HepG2 (cell line): Measurements from ENCODE around the gene PTPRD. TPM values are rescaled to one million over a fixed set of nuclear protein-coding genes. Genes with fewer than 3 reads are reported as not detected.

Experiments
- ATAC-seq: fragments of 200-7000 bp; cut with Tn5 transposase; 3 replicates; pipeline ENCODE4 v1.9.1; 2020; ENCODE audit warnings: mild to moderate bottlenecking, moderate library complexity
- BruUV-seq: library from RNA; stranded (reverse); fragments of 400-500 nt; replicated peaks from 2 replicates; lab custom pipeline; 2021; lab: Mats Ljungman, UMichigan
- CTCF ChIA-PET: fragments of 300-600 bp; formaldehyde crosslinking; extraction: SDS; loops from one replicate; lab custom pipeline; 2021; ENCODE audit warnings: low total read pairs, inconsistent platforms, low intra/inter-chr PET ratio; lab: Yijun Ruan, JAX
- POLR2A ChIA-PET: fragments of 350-600 bp; sonication (Branson Sonifier 250); formaldehyde crosslinking; loops from one replicate; lab custom pipeline; 2020; ENCODE audit warnings: antibody characterized with exemption, inconsistent platforms; lab: Yijun Ruan, JAX
- DNase-seq: peaks from one replicate; pipeline ENCODE4 v3.0.0-alpha.2; 2015; ENCODE audit warnings: low spot score
- FAIRE-seq: peaks from 3 replicates; lab custom pipeline; 2011; peaks lifted over from hg19 to GRCh38; lab: Jason Lieb, UNC
- H2AFZ ChIP-seq: one replicate; pipeline ENCODE4 v1.6.1; 2011; ENCODE audit warnings: low read length, inconsistent platforms
- H3K27ac ChIP-seq: fragments of 300-600 bp; 3 replicates; pipeline ENCODE4 v1.8.0; 2011; ENCODE audit warnings: mixed run types, mild to moderate bottlenecking, mixed read lengths, low read length, inconsistent platforms; ENCODE audit not compliant: insufficient read depth; ENCODE audit errors: extremely low read length
- H3K27me3 ChIP-seq, 2 experiments: fragments of 200-600 bp in 1 of 2; 2 replicates in 1 of 2; 3 replicates in 1 of 2; pipeline versions ENCODE4 v1.6.0 to v1.8.0; 2011; ENCODE audit warnings: low read length in 2 of 2, mild to moderate bottlenecking in 2 of 2, moderate library complexity in 2 of 2, inconsistent platforms in 1 of 2; ENCODE audit not compliant: insufficient read depth in 2 of 2, control insufficient read depth in 1 of 2
- H3K36me3 ChIP-seq, 2 experiments: fragments of 200-600 bp in 1 of 2; replicated peaks in 1 of 2; 2 replicates in 1 of 2; 3 replicates in 1 of 2; pipeline versions ENCODE4 v1.5.1 to v1.8.0; 2011; ENCODE audit warnings: low read length in 2 of 2, inconsistent platforms in 1 of 2; ENCODE audit not compliant: insufficient read depth in 2 of 2, control insufficient read depth in 1 of 2
- H3K4me1 ChIP-seq: 2 replicates; pipeline ENCODE4 v1.5.1; 2012; ENCODE audit warnings: low read length, inconsistent platforms; ENCODE audit not compliant: insufficient read depth
- H3K4me2 ChIP-seq: 2 replicates; pipeline ENCODE4 v1.6.0; 2011; ENCODE audit warnings: low read depth, low read length, inconsistent platforms
- H3K4me3 ChIP-seq, 3 experiments: fragments of 200-600 bp in 1 of 3; sonication (generic), shearing (Covaris generic) in 1 of 3; replicated peaks in 1 of 3; 2 replicates each; pipeline ENCODE4 v1.5.1; 2011 to 2016; ENCODE audit warnings: low read length in 3 of 3, inconsistent platforms in 2 of 3, low read depth in 2 of 3, mild to moderate bottlenecking in 2 of 3, control low read depth in 1 of 3, mixed read lengths in 1 of 3; ENCODE audit not compliant: insufficient read depth in 1 of 3
- H3K79me2 ChIP-seq: one replicate; pipeline ENCODE4 v1.6.1; 2011; ENCODE audit warnings: low read length, inconsistent platforms; ENCODE audit not compliant: insufficient read depth
- H3K9ac ChIP-seq: 2 replicates; pipeline ENCODE4 v1.6.0; 2011; ENCODE audit warnings: mild to moderate bottlenecking, low read depth, low read length, inconsistent platforms; ENCODE audit not compliant: insufficient read depth
- H3K9me3 ChIP-seq: 2 replicates; pipeline ENCODE4 v1.5.1; 2012; ENCODE audit warnings: mild to moderate bottlenecking, low read length
- H4K20me1 ChIP-seq: 2 replicates; pipeline ENCODE4 v1.6.0; 2011; ENCODE audit warnings: inconsistent platforms, mild to moderate bottlenecking, low read length, moderate library complexity; ENCODE audit not compliant: insufficient read depth
- KLF15 ChIP-seq: sonication (generic); formaldehyde crosslinking; IDR thresholded peaks from 2 replicates; pipeline ENCODE4 v1.8.1; 2023; ENCODE audit warnings: borderline replicate concordance, mild to moderate bottlenecking, inconsistent platforms, missing genetic modification reagents, mixed read lengths
- KMT2A ChIP-seq: sonication (generic); formaldehyde crosslinking; IDR thresholded peaks from 2 replicates; pipeline ENCODE4 v1.4.0; 2020; ENCODE audit warnings: missing genetic modification reagents
- NAIF1 ChIP-seq: sonication (generic); formaldehyde crosslinking; IDR thresholded peaks from 2 replicates; pipeline ENCODE4 v1.5.0; 2020; ENCODE audit warnings: mild to moderate bottlenecking, missing genetic modification reagents, borderline replicate concordance
- POLR2AphosphoS2 ChIP-seq: IDR thresholded peaks from 2 replicates; pipeline ENCODE4 v1.6.1; 2011; ENCODE audit warnings: low read depth, low read length, improper control_type of control experiment
- SMAD3 ChIP-seq: sonication (generic); formaldehyde crosslinking; IDR thresholded peaks from 2 replicates; pipeline ENCODE4 v1.4.0; 2020; ENCODE audit warnings: missing genetic modification reagents
- ZNF382 ChIP-seq: sonication (generic); formaldehyde crosslinking; IDR thresholded peaks from 2 replicates; pipeline ENCODE4 v1.5.0; 2020; ENCODE audit warnings: missing genetic modification reagents, mild to moderate bottlenecking, borderline replicate concordance
- ZNF451 ChIP-seq: sonication (generic); formaldehyde crosslinking; IDR thresholded peaks from 2 replicates; pipeline ENCODE4 v1.5.0; 2020; ENCODE audit warnings: mild to moderate bottlenecking, missing genetic modification reagents
- ZNF543 ChIP-seq: sonication (generic); formaldehyde crosslinking; IDR thresholded peaks from 2 replicates; pipeline ENCODE4 v1.4.0; 2020; ENCODE audit warnings: mild to moderate bottlenecking, missing genetic modification reagents
- ZNF7 ChIP-seq: IDR thresholded peaks from 2 replicates; pipeline ENCODE4 v1.6.1; 2016; ENCODE audit warnings: missing biosample characterization, missing genetic modification reagents
- ZNF724P ChIP-seq: sonication (generic); formaldehyde crosslinking; IDR thresholded peaks from 2 replicates; pipeline ENCODE4 v1.8.0; 2022; ENCODE audit warnings: missing genetic modification reagents, borderline replicate concordance
- WGBS: methylation state at CpG from one replicate; pipeline ENCODE4 v1.1.6; 2017; ENCODE audit warnings: low lambda C conversion rate; 5-methylcytosine and 5-hydroxymethylcytosine counted together
- in situ Hi-C: cut with HindIII; loops from 2 replicates; pipeline ENCODE4 v1.10.0; 2017; ENCODE audit warnings: low pct_unique_long_range_greater_than_20kb; ENCODE audit not compliant: extremely low pct_ligation_motif_present
- intact Hi-C: fragments of 100-400 bp; cut with micrococcal nuclease; formaldehyde crosslinking; loops from one replicate; pipeline ENCODE4 v1.10.0; 2022; ENCODE audit not compliant: unreplicated experiment
- polyA plus RNA-seq, 8 experiments: library from polyadenylated mRNA; depleted of rRNA in 3 of 8; stranded (reverse) in 7 of 8; unstranded in 1 of 8; fragments of >200 nt; fragmentation: Illumina TruSeq in 4 of 8; extraction: Trizol in 4 of 8; gene quantifications; 2 replicates each; pipeline versions ENCODE4 v1.2.1 to v1.2.3, GENCODE V29; 2011 to 2016; ENCODE audit warnings: low read depth in 4 of 8, missing spikeins in 1 of 8, mixed read lengths in 1 of 8; ENCODE audit not compliant: insufficient read depth in 1 of 8
- total RNA-seq, 5 experiments: library from RNA; depleted of rRNA; stranded (reverse); fragments of >200 nt; fragmentation: Illumina TruSeq; extraction: Trizol; gene quantifications; 2 replicates each; pipeline ENCODE4 v1.2.3, GENCODE V29; 2016; ENCODE audit warnings: low read depth in 1 of 5

PTPRD gene
- total and polyA plus RNA-seq, 2 of the 13 experiments (the other 11 are each of a cell fraction or from before 2014, with no cell fraction given): 0.05 TPM; not detected in 1

DNA sequence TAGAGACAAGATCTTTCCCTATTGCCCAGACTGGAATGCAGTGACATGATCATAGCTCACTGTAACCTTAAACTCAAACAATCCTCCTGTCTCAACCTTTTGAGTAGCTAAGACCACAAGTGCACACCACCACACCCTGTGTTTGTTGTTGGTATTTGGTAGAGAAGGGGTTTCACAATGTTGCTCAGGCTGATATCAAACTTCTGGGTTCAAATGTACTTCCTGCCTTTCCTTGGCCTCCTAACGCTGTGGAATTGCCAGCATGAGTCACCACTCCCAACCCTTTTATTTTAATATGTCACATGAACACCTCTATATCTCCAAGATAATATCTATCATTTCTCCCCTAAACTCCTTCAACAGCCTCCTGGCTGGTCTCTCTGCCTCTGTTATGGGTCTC is 719.0 kb downstream of the PTPRD start:
- ChIA-PET CTCF (no interaction called here), POLR2A (no interaction called here)
- no peaks in the 10 kb centered on the region for H3K36me3 ChIP-seq
- H3K4me1 ChIP-seq: no peaks in the 10 kb centered on the region
- H2AFZ ChIP-seq: no peak overlapping the region
- H3K9me3 ChIP-seq: no peaks in the 10 kb centered on the region
- ATAC-seq (no peak), FAIRE-seq (no peak), DNase-seq (no peak)
- no peak for TF ChIP-seq ZNF543 (CRISPR knock-in tag)
- TF ChIP-seq KLF15 (CRISPR knock-in tag): no peak
- no peak for TF ChIP-seq SMAD3 (CRISPR knock-in tag)
- TF ChIP-seq ZNF382: no peak
- no peak for TF ChIP-seq POLR2AphosphoS2
- TF ChIP-seq ZNF451: no peak
- no peak overlapping the region for H3K4me2 ChIP-seq
- H3K9ac ChIP-seq: no peak overlapping the region
- in situ Hi-C loops: no loop called here
- intact Hi-C loops: no loop called here
- H3K79me2 ChIP-seq: no peaks in the 10 kb centered on the region
- BruUV-seq: no TSS peak
- H3K27me3 ChIP-seq: no peaks in the 10 kb centered on the region
- 0% methylated on average over 1 of the region's 1 CpG for WGBS
- no peak overlapping the region for H3K4me3 ChIP-seq
- H3K27ac ChIP-seq: no peak overlapping the region
- H4K20me1 ChIP-seq: no peaks in the 10 kb centered on the region

DNA sequence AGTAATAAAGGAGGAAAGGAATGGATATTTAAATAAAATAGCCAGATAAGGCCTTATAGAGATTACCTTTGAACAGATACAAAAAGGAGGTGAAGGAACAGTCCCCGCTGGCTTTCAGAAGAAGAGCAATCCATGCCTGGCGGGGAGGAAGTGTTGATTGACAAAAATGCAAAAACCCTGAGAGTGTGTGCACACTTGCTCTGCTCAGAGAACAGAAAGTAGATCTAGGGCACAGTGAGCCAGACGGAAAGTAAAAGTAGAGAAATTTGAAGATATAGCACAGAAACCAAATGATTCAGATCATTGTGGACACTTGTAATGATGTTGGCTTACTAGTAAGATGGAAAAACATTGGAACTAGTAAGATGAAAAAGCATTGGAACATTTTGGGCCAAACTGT is 720.6 kb downstream of the PTPRD start:
- TF ChIP-seq KMT2A (CRISPR knock-in tag) (no peak), NAIF1 (CRISPR knock-in tag) (no peak), ZNF724P (CRISPR knock-in tag) (no peak), ZNF7 (no peak)
- intact Hi-C loops: no loop called here
- DNase-seq (no peak), ATAC-seq (no peak), FAIRE-seq (no peak)
- Histone ChIP-seq H3K27ac (no peak overlapping the region), H3K9ac (no peak overlapping the region), H3K4me2 (no peak overlapping the region), H3K4me1 (no peaks in the 10 kb centered on the region), H3K79me2 (no peaks in the 10 kb centered on the region), H3K27me3 (no peaks in the 10 kb centered on the region), H4K20me1 (no peaks in the 10 kb centered on the region), H3K4me3 (no peak overlapping the region), H3K9me3 (no peaks in the 10 kb centered on the region), H3K36me3 (no peaks in the 10 kb centered on the region), H2AFZ (no peak overlapping the region)
- WGBS: 30% methylated on average over 3 of the region's 3 CpGs
- ChIA-PET POLR2A (no interaction called here), CTCF (no interaction called here)
- BruUV-seq: no TSS peak
- in situ Hi-C loops: no loop called here
